HG02763 (cell line): Measurements from ENCODE around the gene CACNG5.

Experiments
- ATAC-seq: cut with Tn5 transposase; IDR thresholded peaks from one replicate; pipeline ENCODE4 v1.9.1; 2021; ENCODE audit warnings: mild to moderate bottlenecking, moderate library complexity; ENCODE audit not compliant: unreplicated experiment

Gene CACNG5

DNA sequence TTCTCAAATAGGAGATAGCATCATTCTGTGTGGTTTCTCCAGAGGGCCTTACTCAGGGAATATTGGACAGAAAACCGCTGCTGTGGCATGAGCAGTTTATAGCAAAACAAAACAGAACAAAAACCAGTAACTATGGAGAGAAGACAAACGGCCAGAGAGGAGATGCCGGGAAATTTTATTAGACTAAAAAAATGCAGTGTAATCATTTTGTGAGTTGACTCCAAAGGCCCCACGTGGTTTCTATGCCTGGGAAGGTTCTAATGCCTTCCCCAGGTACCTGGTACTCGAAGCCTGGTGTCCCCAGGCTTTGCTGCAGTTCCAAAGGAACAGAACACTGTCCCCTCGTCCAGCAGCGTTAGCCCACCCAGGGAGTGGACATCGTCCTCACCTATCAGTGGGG, 12.9 kb upstream of the CACNG5 start:
- ATAC-seq = no peak

DNA sequence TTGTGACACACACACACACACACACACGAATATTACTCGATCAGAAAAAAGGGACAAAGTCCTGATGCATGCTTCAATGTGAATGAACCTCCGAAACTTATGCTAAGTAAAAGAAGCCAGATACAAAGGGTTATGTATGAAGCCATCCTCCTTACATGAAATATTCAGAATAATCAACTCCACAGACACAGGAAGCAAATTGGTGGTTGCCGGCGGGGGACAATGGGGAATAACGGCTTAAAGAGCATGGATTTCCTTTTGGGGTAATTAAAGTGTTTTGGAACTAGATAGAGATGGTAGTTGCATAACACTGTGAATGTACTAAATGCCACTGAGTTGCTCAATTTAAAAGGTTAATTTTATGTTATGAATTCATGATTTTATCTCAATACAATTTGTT, 8.1 kb upstream of the CACNG5 start:
- ATAC-seq = no peak

DNA sequence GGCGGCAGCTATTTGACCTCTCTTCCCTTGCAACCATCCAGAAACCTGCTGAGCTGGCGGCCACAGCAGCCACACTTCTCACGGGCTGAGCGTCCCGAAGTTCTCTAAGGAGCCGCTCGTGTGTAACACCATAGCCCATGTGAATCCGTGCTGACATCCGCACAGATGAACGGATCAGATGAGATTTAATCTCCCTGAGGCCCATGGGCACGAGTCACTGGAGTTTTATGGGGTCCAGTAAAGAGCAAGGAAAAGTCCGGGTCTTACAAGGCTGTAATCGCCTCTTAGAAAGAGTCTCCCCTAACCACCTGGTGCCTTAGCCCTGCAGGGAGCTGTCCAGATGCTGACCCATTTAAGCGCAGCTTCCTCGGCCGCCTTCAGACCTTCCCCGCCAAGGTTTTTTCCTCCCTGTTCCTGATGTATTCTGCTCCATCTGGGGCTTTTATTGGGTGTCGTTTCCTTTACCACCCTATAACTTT, 5.5 kb upstream of the CACNG5 start:
- no peak for ATAC-seq

DNA sequence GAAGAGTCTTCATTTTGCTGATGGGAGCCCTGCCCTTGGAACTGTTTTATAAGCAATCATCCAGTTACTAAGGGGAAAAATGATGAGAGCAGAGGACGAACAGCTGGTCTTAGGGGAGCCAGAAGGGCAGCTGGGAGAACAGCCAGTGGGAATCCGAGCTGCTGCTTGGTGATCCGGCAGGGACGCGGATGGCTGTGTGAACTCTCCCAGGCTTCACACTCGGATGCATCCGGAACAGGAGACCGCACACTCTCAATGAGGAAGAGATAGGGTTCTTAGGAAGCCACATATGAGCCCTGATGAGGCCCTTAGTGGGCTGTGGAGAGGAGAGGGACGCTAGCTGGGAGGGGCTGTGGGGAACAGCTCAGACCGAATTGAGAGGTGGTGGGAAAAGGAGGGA, 5.0 kb upstream of the CACNG5 start:
- no peak for ATAC-seq

DNA sequence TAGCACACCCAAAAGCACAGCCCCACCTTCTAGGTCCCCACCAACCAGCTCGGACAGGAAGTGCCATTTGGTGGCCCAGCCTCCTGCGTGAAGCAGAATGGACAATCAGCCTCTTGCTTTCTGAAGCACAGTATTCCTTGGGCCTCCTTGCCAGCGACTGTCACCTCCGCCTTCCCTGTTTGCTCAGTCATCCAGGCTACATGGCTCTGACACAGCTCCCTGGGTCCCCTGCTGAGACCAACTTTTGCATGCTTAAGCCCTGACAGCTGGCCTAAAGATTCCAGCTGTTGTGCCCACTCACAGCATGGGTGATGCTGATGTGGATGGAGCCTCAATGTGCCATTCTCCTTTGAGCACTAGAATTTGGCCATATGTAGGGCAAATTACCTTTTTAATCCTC, 4.5 kb upstream of the CACNG5 start:
- ATAC-seq = no peak

DNA sequence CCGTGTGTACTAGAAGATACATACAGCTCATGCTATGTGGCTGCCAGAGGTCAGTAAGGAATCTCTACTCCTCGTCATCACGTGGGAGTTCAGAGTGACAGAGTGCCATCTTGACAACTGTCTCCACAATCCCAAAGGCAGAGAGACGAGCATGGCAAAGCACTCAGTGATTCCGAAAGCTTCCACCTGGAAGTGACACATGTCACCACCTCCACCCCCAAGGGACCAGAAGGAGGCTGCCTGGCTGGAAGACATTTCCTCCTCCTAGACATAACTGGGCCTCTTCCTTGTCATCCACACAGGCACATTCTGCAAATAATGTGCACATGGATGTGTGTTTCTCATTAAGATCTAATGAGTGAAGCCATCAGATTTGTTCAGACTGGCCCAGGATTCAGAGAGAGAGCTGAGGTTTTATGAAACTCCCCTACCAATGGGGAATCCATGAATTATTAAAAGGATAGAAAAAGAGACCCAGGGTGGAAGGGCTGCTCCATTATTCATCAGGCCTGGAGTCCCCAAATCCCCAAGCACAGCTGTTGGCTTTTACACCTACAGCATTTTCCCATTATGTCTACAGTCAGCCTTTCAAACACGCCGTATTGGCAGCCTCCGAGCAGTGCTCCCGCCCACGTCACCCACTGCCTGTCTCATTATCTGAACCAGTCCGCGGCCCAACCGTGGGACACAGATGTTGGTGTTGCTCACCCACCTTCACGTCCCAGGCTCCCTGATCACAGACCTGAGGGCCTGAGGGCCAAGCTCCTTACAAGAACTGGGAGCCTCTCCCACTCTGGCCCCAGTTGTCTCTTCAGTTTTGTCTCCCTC, 3.3 kb upstream of the CACNG5 start:
- no peak for ATAC-seq

DNA sequence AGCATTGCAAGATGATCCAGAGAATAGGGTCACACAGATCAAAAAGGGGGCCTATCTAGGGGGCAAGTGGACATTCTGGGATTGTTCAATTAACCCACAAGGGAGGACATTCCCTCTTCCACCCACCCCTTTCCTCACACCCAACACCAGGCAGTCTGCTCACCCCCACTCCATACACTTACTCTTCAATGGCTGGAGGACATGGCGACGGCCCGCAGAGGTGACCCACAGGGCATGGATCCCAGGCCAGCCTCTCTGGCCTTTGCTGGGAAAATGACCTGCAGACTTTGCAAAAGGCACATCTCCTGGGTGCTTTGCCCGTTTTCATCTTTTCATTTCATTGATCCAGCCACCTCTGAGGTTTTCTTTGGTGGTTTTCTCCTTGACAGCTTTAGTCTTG, 1.7 kb upstream of the CACNG5 start:
- no peak for ATAC-seq

DNA sequence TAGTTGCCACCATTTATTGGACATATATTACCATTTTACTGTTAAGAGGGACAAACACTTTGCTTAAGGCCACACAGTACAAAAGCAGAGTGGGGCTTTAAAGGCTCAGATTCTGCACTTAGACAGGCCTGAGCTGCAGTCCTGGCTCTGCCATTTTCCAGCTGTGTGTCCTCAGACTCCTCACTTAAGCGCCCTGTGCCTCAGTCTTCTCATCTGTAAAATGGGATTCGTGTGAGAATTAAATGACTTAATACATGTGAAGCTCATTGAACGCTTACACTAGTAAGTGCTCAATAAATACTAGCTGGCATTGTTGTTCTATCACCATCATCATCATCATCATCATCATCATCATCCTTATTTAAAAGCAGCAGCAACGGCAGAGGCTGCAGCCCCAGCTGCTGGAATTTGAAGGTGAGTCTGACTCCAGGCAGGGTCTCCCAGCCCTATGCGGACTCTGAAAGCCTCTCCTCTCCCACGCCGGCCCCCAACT, 445 bp upstream of the CACNG5 start:
- no peak for ATAC-seq

DNA sequence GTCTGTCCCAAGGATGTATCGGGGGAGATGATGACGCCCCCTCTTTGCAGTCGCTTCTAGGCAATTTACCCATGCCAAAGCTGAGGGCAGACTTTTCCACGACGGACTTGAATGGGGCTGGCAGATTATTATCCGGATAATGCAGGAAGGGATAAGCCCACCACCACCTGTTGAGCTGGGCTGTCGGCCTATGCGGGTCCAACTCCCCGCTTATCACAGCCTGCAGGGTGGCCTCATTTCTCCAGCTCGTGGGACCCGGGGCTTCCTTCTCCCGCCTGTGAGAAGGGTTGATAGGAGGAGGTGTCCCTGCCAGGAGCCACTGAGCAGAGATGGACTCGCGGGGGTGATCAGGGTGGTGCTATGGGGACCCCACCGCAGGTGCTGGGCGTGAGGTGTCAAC, 559 bp downstream of the CACNG5 start:
- no peak for ATAC-seq

DNA sequence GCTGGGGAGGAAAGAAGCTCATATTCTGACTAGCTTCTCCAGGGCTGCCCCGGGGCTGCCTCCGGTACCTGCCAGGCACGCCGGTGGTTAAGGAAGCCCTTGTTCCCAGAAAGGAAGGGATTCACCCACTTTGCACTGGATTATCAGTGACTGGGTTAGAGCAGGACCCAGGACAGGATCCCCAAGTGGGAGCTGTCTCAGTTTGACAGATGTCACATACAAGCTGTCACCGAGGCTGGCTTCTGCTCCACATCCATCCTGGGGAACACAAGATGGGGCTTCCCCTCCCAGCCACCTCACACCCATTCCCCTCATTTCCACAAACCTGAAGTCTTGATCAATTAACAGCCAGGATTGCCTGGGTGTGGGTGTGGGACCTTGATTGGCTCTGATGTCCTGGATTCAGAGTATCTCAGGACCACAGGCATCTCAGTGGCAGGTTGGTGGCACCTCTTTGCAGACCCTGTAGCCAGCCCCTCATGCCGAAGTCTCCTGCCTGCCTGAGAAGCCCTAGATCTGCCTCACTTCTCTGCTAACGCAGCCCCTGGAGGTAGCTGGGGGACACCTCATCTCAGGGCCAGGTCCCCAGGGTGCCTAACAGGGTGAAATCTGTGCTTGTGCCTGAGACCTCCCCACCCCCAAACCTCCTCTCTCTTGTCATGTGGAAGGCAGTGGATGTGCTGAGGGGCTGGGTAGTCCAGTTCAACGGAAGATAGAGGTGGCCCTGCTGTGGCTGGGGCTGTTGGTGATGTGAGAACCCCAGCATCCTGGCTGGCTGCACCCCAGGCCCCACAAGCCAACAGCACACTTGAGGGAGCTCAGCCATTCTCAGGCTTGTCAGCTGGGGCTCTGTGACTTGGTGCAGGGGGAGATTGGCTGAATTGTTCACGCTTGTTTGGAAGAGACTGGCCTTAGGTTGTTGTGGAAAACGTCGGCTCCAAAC, 1.4 kb downstream of the CACNG5 start:
- ATAC-seq = no peak

DNA sequence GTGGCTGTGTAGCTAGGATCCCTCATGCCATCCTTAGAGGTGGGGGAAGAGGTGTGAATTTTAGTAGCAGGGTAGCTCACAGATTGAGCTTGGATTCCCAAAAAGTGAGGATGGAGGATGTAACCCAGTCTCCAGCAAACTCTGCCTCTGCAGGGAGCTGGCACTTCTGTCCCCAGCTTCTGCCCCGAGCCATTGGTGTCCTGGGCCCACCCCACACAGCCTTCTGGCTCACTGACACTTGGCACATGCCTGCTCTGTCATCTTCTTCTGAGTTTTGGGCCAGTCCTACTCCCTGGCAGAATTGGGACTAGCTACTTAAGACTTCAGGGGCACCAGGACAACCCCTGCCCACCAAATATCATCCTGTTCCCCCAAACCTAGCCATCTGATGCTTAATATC, 2.3 kb downstream of the CACNG5 start:
- ATAC-seq = no peak

DNA sequence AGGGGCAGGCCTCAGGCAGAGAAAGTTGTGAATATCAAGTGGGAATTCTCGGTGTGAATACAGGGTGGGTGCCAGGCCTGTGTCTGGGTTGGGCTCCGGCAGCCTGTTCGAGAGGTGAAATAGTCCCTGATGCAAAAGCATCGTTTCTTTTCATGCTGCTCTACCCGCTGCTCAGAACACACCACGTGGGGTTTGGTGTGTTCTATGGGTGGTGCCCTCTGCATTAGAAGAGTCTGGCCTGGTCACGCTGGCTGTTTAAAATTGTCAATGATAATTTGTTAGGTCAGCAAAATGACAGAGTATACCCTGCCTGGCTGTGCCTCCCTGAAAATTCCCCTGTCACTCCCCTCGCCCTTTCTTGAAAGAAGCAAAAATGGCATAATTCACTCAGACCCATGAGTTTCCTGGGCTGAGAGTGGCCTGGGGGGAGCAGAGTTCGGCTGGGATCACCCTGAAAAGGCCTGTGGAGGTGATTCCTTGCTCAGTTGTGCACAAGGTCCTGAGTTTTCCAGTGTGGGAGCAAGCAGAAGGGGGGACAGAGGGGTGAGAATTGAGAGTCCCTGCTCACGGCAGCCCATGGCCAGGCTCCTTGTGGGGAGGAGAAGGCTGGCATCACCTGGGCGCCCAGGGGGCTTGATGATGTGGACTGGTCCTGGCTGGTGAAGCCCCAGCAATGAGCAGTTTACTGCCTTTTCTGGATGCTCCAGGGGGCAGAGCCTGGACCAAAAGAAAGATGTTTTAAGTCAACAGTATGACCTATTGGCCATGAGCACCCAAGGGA, 3.2 kb downstream of the CACNG5 start:
- no peak for ATAC-seq

DNA sequence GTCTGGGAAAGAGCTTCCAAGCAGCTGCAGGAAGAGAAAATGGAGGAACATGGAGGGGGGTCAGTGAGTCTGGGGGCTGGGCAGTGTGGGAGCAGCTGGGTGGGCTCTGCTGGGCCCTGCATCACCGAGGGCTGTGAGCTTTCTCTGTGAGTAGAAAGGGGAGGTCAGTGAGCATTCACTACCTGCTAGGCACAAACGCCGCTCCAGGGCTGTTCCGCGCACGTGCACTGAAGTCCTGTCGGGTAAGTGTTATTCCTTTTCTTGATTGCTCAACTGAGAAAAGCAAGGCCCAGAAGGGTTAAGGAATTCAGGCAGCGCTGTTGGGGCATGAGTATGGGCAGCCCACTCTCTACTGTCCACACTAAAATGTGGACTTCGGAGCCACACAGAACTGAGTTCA, 4.7 kb downstream of the CACNG5 start:
- no peak for ATAC-seq

DNA sequence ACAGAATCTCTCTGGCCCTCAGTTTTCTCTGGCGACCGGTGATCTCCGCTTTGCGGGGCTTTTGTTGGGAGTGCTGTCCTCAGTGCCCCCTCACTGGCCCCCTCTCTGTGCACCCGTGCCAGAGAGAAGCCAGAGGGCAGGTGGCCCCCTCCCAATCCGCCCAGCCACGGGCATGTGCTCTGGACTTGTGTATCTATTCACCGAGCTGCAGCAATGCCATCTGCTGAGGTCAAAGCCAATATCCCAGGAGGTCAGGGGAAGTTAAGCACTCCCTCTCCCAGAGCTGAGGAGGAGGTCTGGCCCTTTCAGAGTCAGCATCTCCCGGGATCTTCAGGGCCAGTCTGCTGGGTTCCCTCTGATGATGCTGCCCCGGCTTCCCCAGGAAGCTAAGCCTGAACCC, 5.1 kb downstream of the CACNG5 start:
- ATAC-seq = no peak

DNA sequence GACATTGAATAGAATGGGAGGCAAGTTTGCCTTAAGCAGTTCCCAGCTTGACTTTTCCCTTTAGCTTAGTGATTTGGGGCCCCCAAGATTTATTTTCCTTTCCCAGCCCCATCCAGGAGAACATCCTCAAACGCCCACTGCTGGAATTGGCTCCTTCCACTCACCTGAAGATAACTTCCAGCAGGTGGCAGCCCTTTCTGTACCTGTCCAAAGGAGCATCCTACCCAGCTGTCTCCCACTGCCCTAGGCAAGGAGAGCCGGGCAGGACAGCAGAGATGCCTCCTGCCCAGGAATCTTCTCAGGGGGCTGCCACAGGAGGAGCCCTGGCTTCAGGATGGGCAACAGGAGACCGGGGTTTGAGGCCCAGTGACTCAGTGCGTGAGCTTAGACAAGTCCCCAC, 6.4 kb downstream of the CACNG5 start:
- no peak for ATAC-seq

DNA sequence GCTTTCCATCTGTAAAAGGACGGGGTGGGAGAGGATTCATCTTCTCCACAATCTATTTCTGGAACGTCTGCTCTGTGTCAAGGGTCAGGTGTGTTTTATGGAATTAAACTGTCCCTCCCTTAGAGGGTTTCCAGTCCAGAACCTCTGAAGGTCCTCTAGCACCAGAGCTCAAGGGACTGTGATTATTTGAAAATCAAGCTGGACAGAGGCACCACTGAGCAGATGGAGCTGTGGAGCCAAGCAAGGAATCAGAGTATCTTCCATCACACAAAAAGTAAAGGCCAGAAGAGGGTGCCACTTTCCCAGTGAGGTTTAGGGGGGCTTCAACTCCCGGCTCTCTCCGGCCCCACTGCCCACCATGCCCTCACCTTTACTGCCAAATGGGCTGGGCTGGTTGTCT, 6.8 kb downstream of the CACNG5 start:
- ATAC-seq = no peak

DNA sequence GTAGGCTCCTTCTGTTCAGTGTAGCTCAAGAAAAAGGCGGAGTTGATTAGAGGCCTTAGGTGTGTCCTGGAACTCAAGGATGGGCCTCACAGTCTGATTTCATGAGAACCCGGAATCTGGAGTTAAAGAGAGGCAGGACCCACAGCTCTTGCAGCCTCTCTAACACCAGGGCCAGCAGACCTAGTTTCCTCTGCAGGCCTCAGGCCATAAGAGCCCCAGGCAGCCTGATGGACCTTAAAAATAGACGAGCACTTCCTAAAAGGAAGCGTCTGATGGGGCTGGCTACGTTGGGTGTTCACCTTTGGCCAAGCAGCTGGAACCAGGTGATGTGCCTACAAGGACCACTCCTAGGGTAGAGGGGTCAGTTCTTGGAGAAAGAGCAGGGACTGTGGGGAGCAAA, 7.6 kb downstream of the CACNG5 start:
- ATAC-seq = no peak

DNA sequence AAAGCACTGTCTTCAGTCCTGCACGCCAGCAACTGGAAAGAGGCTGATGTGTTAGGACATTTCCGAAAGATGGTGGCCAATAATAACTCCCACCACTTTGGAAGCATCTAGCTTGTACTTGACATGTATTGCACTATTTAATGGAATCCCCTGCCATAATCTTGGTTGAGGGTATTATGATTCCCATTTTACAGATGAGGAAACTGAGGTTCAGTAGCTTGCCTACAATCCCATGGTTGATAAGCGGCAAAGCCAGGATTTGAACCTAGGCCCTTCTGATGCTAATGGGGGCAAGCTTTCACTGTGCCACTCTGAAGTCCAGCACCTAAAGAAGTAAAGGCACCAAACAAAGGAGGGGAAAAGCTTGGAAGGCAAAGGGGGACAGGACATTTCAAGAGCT, 8.0 kb downstream of the CACNG5 start:
- no peak for ATAC-seq

DNA sequence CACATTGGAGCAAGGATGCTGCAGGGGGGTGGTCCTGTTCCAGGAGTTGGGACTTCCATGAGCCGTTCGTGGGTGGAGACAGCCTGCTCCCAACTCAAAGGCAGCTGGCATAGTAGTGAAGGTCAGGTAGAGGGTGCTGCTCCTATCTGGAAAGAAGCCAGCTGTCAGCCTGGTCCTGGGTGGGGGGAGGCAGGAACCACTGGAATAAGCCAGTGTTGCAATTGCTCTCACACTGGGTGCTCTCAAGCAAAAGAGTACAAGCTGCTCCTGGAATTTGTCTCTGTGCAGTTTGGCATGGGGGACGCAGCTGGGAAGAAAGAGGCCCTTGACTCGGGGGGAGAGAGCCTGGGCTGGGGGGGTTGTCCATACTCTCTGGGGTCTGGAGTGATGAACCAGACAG, 8.7 kb downstream of the CACNG5 start:
- ATAC-seq = no peak

DNA sequence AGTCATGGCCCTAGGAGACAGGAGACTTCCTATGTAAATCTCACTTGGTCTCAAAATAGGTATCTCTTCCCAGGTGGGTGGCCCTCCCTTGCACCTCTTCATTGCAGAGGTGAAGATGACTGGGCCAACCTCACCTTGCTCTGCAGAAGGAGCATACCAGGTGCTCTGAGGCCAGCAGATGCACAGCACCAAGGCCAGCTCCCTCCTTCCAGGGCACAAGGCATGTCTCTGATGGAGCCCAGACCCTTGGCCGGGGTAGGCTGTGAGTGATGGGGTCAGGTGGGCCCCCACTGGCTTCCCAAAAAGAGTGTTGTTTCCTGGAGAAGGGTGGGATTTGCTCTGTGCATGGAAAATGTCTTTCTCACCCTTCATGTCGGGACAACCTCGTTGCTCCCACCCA, 12.8 kb downstream of the CACNG5 start:
- ATAC-seq = no peak

DNA sequence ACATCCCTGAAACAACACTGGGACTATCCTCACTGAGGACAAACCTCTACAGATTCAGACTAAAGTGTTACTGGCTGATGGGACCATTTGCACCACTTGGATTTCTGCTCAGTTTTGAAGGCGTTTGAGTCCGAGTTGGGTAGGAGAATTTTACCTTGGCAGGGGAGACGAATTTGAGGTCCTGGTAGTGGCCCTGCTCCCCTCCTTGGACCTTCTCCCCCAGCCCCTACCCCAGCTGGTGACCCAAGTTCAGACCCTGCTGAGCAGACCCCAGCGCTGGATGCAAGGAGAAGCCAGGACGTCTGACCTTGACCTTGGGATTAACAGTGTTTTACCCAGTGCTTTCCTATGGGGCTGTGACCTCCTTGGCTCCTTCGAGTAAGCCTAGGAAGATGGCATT, 13.6 kb downstream of the CACNG5 start:
- no peak for ATAC-seq
